Trophoblast cell (in vitro differentiated cells and primary cell): Measurements from ENCODE around the gene UNC50.

Experiments
- DNase-seq, 2 donors: peaks; one replicate each; pipeline ENCODE4 v3.0.0-alpha.2; 2016
- H2AFZ ChIP-seq: 2 replicates; pipeline ENCODE4 v1.6.1; 2013; ENCODE audit warnings: low read length, moderate library complexity, mild to moderate bottlenecking; ENCODE audit not compliant: insufficient read depth, poor library complexity
- H2AK5ac ChIP-seq: 2 replicates; pipeline ENCODE4 v1.6.1; 2013; ENCODE audit warnings: mild to moderate bottlenecking, low read length
- H2BK120ac ChIP-seq: 2 replicates; pipeline ENCODE4 v1.6.1; 2013; ENCODE audit warnings: low read length, mild to moderate bottlenecking, moderate library complexity; ENCODE audit not compliant: insufficient read depth, poor library complexity
- H2BK12ac ChIP-seq: 2 replicates; pipeline ENCODE4 v1.6.1; 2013; ENCODE audit warnings: mild to moderate bottlenecking, low read length, moderate library complexity
- H2BK5ac ChIP-seq: 2 replicates; pipeline ENCODE4 v1.6.1; 2013; ENCODE audit warnings: low read length, low read depth, moderate library complexity, mild to moderate bottlenecking; ENCODE audit not compliant: poor library complexity
- H3K14ac ChIP-seq: 2 replicates; pipeline ENCODE4 v1.6.1; 2013; ENCODE audit warnings: mild to moderate bottlenecking, low read length
- H3K18ac ChIP-seq: 2 replicates; pipeline ENCODE4 v1.6.1; 2013; ENCODE audit warnings: mild to moderate bottlenecking, low read length
- H3K23ac ChIP-seq: 2 replicates; pipeline ENCODE4 v1.6.1; 2013; ENCODE audit warnings: low read length
- H3K27ac ChIP-seq: 2 replicates; pipeline ENCODE4 v1.5.1; 2013; ENCODE audit warnings: low read depth, mild to moderate bottlenecking, inconsistent platforms, low read length, moderate library complexity
- H3K27me3 ChIP-seq: 2 replicates; pipeline ENCODE4 v1.6.1; 2013; ENCODE audit warnings: inconsistent platforms, mild to moderate bottlenecking, low read length, moderate library complexity; ENCODE audit not compliant: insufficient read depth
- H3K36me3 ChIP-seq, 2 experiments: 1 replicate in 1 of 2; 2 replicates in 1 of 2; pipeline ENCODE4 v1.6.1; 2013; ENCODE audit warnings: low read length in 2 of 2, mild to moderate bottlenecking in 2 of 2, moderate library complexity in 1 of 2; ENCODE audit not compliant: insufficient read depth in 2 of 2, control insufficient read depth in 1 of 2
- H3K4ac ChIP-seq: 2 replicates; pipeline ENCODE4 v1.6.1; 2013; ENCODE audit warnings: low read depth, mild to moderate bottlenecking, low read length, moderate library complexity
- H3K4me1 ChIP-seq, 2 experiments: 1 replicate in 1 of 2; 2 replicates in 1 of 2; pipeline ENCODE4 v1.6.1; 2013; ENCODE audit warnings: low read length in 2 of 2, mild to moderate bottlenecking in 2 of 2, moderate library complexity in 1 of 2; ENCODE audit not compliant: insufficient read depth in 2 of 2, control insufficient read depth in 1 of 2
- H3K4me2 ChIP-seq: 2 replicates; pipeline ENCODE4 v1.6.1; 2013; ENCODE audit warnings: inconsistent platforms, mild to moderate bottlenecking, low read length, moderate library complexity
- H3K4me3 ChIP-seq: 2 replicates; pipeline ENCODE4 v1.5.1; 2013; ENCODE audit warnings: mild to moderate bottlenecking, low read depth, low read length, inconsistent platforms
- H3K79me1 ChIP-seq: one replicate; pipeline ENCODE4 v1.6.1; 2013; ENCODE audit warnings: low read length
- H3K79me2 ChIP-seq: 2 replicates; pipeline ENCODE4 v1.6.1; 2013; ENCODE audit warnings: low read length, mild to moderate bottlenecking; ENCODE audit not compliant: control insufficient read depth, insufficient read depth, poor library complexity
- H3K9ac ChIP-seq: 2 replicates; pipeline ENCODE4 v1.6.1; 2013; ENCODE audit warnings: mild to moderate bottlenecking, low read length
- H3K9me3 ChIP-seq: 2 replicates; pipeline ENCODE4 v1.6.1; 2013; ENCODE audit warnings: low read depth, mild to moderate bottlenecking, control low read depth, inconsistent platforms, low read length; ENCODE audit not compliant: insufficient read depth
- H4K12ac ChIP-seq: 2 replicates; pipeline ENCODE4 v1.6.1; 2013; ENCODE audit warnings: low read depth, mild to moderate bottlenecking, low read length, moderate library complexity
- H4K8ac ChIP-seq: 2 replicates; pipeline ENCODE4 v1.6.1; 2013; ENCODE audit warnings: low read depth, mild to moderate bottlenecking, low read length, moderate library complexity
- H4K91ac ChIP-seq: one replicate; pipeline ENCODE4 v1.6.1; 2013; ENCODE audit warnings: low read depth, mild to moderate bottlenecking, low read length, moderate library complexity
- whole genome bisulfite sequencing: extraction: QIAGEN DNeasy Blood & Tissue Kit; methylation state at CpG from one replicate; pipeline ENCODE4 v1.1.7; 2013; ENCODE audit warnings: missing lambda C conversion rate; ENCODE audit not compliant: insufficient read length, insufficient coverage; ENCODE audit errors: extremely low coverage; 5-methylcytosine and 5-hydroxymethylcytosine counted together

The UNC50 gene

DNA sequence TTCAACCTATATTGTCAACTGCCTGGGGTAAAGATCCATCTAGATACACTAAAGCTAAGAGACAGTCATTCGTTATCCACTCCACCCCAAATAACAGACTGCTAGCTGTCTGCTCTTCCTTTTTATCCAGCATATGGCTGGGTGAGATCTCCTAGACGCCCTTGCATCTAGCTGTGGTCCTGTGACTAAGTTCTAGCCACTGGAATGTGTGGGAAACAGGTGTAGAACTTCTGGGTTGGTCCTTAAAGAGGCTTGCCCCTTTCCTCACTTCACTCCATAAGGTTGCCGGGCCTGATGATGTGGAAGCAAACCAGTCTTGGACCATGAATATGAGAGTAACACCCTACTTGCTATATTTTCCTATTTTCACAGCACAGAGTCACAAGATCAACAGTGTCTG is 3.3 kb upstream of the UNC50 start:
- Histone ChIP-seq H3K9me3 (no peaks in the 10 kb centered on the region), H4K8ac (no peak overlapping the region), H4K12ac (no peak overlapping the region), H3K9ac (peak overlapping the region; percentile 50), H3K23ac (no peak overlapping the region), H3K79me2 (peaks cover 15% of the 10 kb centered on the region), H2BK120ac (no peak overlapping the region), H3K4me2 (no peak overlapping the region), H2AK5ac (no peak overlapping the region), H3K27ac (no peak overlapping the region), H3K79me1 (peaks cover 13% of the 10 kb centered on the region), H2BK5ac (no peak overlapping the region), H3K36me3 (peaks cover 5 to 8% of the 10 kb centered on the region in 2 experiments), H3K4ac (no peak overlapping the region), H2BK12ac (no peak overlapping the region), H3K4me3 (no peak overlapping the region), H3K27me3 (no peaks in the 10 kb centered on the region), H2AFZ (no peak overlapping the region), H3K14ac (no peak overlapping the region), H3K18ac (no peak overlapping the region), H4K91ac (no peak overlapping the region), H3K4me1 (peaks cover 7 to 9% of the 10 kb centered on the region in 2 experiments)
- DNase-seq = no peak
- no CpG with 5 or more reads among the region's 3 CpGs for WGBS

DNA sequence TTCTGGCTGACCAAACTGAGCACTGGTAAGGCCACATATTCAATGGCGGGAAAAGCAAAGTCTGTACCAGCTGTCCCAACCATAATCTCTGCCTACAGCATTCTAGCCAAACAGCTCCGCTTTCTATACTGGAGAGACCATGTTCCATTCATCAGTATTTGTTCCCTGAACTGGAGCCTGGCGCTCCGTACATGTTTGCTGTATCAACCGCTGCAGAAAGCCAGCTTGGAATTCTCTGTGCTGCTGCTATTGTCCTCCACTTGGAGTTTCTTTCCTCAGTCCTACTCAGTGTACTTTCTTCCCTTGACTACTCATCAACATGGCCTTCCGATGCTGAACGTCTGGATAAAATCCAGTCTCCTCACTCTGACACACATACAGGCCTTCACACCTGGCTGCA is 2.0 kb upstream of the UNC50 start:
- Histone ChIP-seq H3K4me2 (no peak overlapping the region), H3K4me1 (peaks cover 7 to 9% of the 10 kb centered on the region in 2 experiments), H4K91ac (no peak overlapping the region), H3K9ac (no peak overlapping the region), H3K4me3 (no peak overlapping the region), H4K8ac (no peak overlapping the region), H2AK5ac (no peak overlapping the region), H2BK12ac (no peak overlapping the region), H3K23ac (no peak overlapping the region), H3K36me3 (peaks cover 7 to 8% of the 10 kb centered on the region in 2 experiments), H2AFZ (no peak overlapping the region), H2BK5ac (no peak overlapping the region), H4K12ac (no peak overlapping the region), H3K18ac (no peak overlapping the region), H3K14ac (no peak overlapping the region), H3K4ac (no peak overlapping the region), H3K79me2 (peaks cover 15% of the 10 kb centered on the region), H3K27ac (no peak overlapping the region), H3K27me3 (no peaks in the 10 kb centered on the region), H3K79me1 (peaks cover 13% of the 10 kb centered on the region), H2BK120ac (no peak overlapping the region), H3K9me3 (no peaks in the 10 kb centered on the region)
- no peak for DNase-seq
- no CpG with 5 or more reads among the region's 7 CpGs for WGBS

DNA sequence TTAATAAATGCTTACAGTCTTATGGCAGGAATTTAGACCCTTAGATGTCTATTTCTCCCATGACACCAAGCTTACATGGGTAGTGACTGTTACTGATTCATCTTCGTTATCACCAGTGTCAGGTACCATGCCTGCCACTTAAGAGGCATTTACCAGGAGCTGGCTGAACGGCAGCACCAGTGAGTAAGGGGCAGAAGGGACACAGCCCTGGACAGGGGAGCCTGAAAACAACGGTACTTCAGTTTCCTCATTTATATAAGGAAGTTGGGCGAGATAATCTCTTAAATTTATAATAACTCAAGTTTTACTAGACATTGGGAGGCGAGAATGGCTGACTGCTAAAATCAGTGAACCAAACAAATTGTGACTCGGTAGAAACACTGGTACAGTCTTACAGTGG is 1.3 kb upstream of the UNC50 start:
- H4K8ac ChIP-seq = no peak overlapping the region
- no CpG with 5 or more reads among the region's 6 CpGs for WGBS
- no peak overlapping the region for H2AK5ac ChIP-seq
- DNase-seq = no peak
- no peaks in the 10 kb centered on the region for H3K9me3 ChIP-seq
- H3K18ac ChIP-seq = no peak overlapping the region
- H3K27ac ChIP-seq = no peak overlapping the region
- no peak overlapping the region for H3K4ac ChIP-seq
- no peaks in the 10 kb centered on the region for H3K27me3 ChIP-seq
- H3K36me3 ChIP-seq = peaks cover 9 to 10% of the 10 kb centered on the region in 2 experiments
- H2AFZ ChIP-seq = no peak overlapping the region
- peak overlapping the region; percentile 79 for H3K4me2 ChIP-seq
- H3K79me1 ChIP-seq = peaks cover 13% of the 10 kb centered on the region
- no peak overlapping the region for H3K14ac ChIP-seq
- H2BK12ac ChIP-seq = no peak overlapping the region
- H3K9ac ChIP-seq = no peak overlapping the region
- H4K91ac ChIP-seq = no peak overlapping the region
- no peak overlapping the region for H3K23ac ChIP-seq
- H3K4me3 ChIP-seq = no peak overlapping the region
- peaks cover 15% of the 10 kb centered on the region for H3K79me2 ChIP-seq
- H3K4me1 ChIP-seq = peaks cover 7 to 9% of the 10 kb centered on the region in 2 experiments
- no peak overlapping the region for H4K12ac ChIP-seq
- H2BK5ac ChIP-seq = no peak overlapping the region
- H2BK120ac ChIP-seq = no peak overlapping the region

DNA sequence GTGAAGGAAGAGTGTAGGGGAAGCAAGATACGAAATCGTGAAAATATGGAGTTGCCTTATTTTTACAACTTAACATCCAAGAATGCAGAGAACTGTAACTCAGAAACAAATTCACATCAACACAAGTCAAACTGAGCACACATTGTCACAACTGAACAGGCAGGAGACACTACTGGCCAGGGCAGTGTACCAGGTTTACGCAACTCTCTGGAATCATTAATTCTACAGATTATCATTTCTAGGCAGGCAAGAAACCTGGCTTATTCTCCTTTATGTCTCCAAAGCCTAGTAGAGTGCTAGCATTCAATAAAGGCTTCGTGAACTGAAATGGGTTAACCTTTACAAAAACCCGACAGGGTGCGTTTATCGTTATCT is 661 bp upstream of the UNC50 start:
- peak overlapping the region; percentile 68 for H4K91ac ChIP-seq
- peak overlapping the region; percentile 30 for H3K4ac ChIP-seq
- H3K27me3 ChIP-seq = no peaks in the 10 kb centered on the region
- peak overlapping the region; percentile 95 for H3K4me3 ChIP-seq
- peaks cover 15% of the 10 kb centered on the region for H3K79me2 ChIP-seq
- peak overlapping the region; percentile 70 for H4K12ac ChIP-seq
- DNase-seq = peak in 1 of 2 donors; percentile 24
- peaks cover 13% of the 10 kb centered on the region for H3K79me1 ChIP-seq
- H3K4me2 ChIP-seq = peak overlapping the region; percentile 79
- no peak overlapping the region for H3K23ac ChIP-seq
- H3K4me1 ChIP-seq = peaks cover 7 to 9% of the 10 kb centered on the region in 2 experiments
- H2AFZ ChIP-seq = no peak overlapping the region
- peak overlapping the region; percentile 95 for H3K9ac ChIP-seq
- no peak overlapping the region for H2AK5ac ChIP-seq
- H3K36me3 ChIP-seq = peaks cover 10 to 14% of the 10 kb centered on the region in 2 experiments
- H3K18ac ChIP-seq = peak overlapping the region; percentile 56
- no peak overlapping the region for H2BK120ac ChIP-seq
- no CpG with 5 or more reads among the region's 7 CpGs for WGBS
- peak overlapping the region; percentile 82 for H3K14ac ChIP-seq
- peak overlapping the region; percentile 90 for H3K27ac ChIP-seq
- no peak overlapping the region for H2BK5ac ChIP-seq
- no peaks in the 10 kb centered on the region for H3K9me3 ChIP-seq
- no peak overlapping the region for H2BK12ac ChIP-seq
- peak overlapping the region; percentile 100 for H4K8ac ChIP-seq
